ENCODE data around the gene PAK2.

- TF ChIP-seq CEBPB (IDR thresholded peaks at IDR 0.05; ENCODE audit: low read depth), result no peak
- no peak for TF ChIP-seq POLR2A (IDR thresholded peaks at IDR 0.05; ENCODE audit: borderline replicate concordance, extremely low read depth, insufficient read depth, insufficient read length)
- no peak for TF ChIP-seq SP1 (IDR thresholded peaks at IDR 0.05; ENCODE audit: low read depth)
- TF ChIP-seq CTCF (IDR thresholded peaks at IDR 0.05 in 2 of 3, conservative IDR thresholded peaks at IDR 0.05 in 1 of 3; ENCODE audit: borderline replicate concordance in 1 of 3, insufficient read depth in 1 of 3, low read depth in 2 of 3, low read length in 2 of 3), result no peak
- TF ChIP-seq REST (IDR thresholded peaks at IDR 0.05; ENCODE audit: low read depth), result no peak
- TF ChIP-seq ZFX (IDR thresholded peaks at IDR 0.05), result no peak
- no peak for TF ChIP-seq EZH2phosphoT487 (IDR thresholded peaks at IDR 0.05; ENCODE audit: borderline replicate concordance)
- TF ChIP-seq, protein P1, sequence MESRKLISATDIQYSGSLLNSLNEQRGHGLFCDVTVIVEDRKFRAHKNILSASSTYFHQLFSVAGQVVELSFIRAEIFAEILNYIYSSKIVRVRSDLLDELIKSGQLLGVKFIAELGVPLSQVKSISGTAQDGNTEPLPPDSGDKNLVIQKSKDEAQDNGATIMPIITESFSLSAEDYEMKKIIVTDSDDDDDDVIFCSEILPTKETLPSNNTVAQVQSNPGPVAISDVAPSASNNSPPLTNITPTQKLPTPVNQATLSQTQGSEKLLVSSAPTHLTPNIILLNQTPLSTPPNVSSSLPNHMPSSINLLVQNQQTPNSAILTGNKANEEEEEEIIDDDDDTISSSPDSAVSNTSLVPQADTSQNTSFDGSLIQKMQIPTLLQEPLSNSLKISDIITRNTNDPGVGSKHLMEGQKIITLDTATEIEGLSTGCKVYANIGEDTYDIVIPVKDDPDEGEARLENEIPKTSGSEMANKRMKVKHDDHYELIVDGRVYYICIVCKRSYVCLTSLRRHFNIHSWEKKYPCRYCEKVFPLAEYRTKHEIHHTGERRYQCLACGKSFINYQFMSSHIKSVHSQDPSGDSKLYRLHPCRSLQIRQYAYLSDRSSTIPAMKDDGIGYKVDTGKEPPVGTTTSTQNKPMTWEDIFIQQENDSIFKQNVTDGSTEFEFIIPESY (IDR thresholded peaks at IDR 0.05; ENCODE audit: extremely low read depth, insufficient replicate concordance, low read length), result no peak
These were observed 71.4 kb downstream of the PAK2 start for GRCh38 chr3:196810963-196811581.

Data from HCT116 (cell line).